GM18873 (cell line): ENCODE data around the gene APOM.

Experiments
- ATAC-seq: cut with Tn5 transposase; IDR thresholded peaks from one replicate; pipeline ENCODE4 v1.9.1; 2021; ENCODE audit warnings: mild to moderate bottlenecking, moderate library complexity, moderate number of reproducible peaks; ENCODE audit not compliant: unreplicated experiment, low FRiP score

Gene APOM

GRCh38 chr6:31701666-31702404 is 46.1 kb downstream of the APOM start:
- ATAC-seq = no peak

DNA sequence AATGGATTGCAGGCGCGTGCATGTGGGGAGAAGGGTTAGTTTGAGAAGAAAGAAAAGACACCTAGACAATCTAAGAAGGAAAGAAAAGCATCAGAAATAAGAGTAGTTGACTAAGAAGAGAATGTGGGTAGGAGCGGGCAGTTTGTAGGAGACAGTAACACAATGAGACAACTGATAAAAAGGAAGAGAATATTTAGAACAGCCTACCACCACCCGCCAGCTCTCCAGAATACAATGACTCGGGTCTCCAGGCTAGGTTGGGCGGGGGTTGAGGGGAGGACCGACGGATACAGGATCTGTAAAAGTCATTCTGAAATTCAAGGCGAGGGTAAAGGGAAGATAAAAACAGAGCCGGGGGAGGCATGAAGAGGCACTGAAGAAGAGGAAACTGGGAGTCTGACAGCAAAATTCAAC is 46.7 kb downstream of the APOM start:
- ATAC-seq = no peak

GRCh38 chr6:31702819-31703716 is 47.4 kb downstream of the APOM start, which contains the start of gene ABHD16A:
Gene ABHD16A (minus strand): TSS chr6:31703324. CDS start chr6:31703281, 43 bp downstream.
- peak; percentile 59 for ATAC-seq

GRCh38 chr6:31705931-31706330 is 50.2 kb downstream of the APOM start:
- ATAC-seq = no peak

GRCh38 chr6:31706599-31706998 is 50.9 kb downstream of the APOM start, which contains the start of gene LY6G6F:
Gene LY6G6F (plus strand): TSS chr6:31706866. CDS start chr6:31706907, 41 bp downstream.
- ATAC-seq = no peak

- no peak for ATAC-seq
Observed at GRCh38 chr6:31707701-31708100, 52.0 kb downstream of the APOM start.
